COLO668 (cell line): ENCODE data around the gene PRLR.
"Not testable (repeated sequence)": the region's sequence is repeated elsewhere in the genome, so short reads cannot be mapped to it uniquely, and the experiment has no call there.

Experiments used
- DNase-seq: peaks from one replicate; lab custom pipeline; 2025; ENCODE audit not compliant: unreplicated experiment; lab: John Stamatoyannopoulos, UW

The PRLR gene

DNA sequence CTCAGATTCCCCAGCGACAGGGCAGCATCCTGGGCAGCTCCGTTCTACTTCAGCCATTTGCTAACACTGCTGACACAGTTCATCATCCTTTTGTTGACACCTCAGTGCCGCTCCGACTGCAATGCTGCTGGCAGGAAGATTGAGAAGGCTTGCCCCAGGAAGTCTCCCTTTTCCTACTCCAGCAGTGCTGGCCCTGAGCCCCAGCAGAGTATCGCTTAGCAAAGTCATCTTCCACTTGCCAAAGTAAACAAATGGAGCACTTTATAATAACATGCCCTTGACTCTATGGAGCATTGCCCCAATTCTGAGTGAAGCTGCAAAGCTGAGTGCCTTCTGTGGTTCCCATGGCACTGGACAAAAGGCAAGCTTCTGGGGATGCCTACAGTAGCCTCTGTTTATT, 32.2 kb downstream of the PRLR start:
- DNase-seq = peak; percentile 70

DNA sequence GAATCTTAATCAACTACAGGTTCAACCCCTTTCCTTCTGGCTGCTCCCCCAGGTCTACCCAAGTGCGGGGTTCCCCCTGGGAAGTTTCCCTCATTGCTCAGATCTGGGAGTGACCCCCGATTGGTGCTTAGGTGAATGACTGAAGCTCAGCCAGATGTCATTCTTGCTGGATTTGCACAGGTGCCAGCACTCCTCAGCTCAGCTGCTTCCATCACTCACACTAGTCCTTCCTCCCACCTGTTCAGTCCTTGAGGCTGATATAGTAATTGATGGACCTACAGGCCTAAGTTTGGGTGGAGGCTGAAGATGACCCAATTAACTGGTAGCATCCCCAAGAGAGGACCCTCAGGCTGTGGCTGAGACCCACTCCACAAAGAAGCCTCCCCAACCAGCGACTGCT, 32.9 kb downstream of the PRLR start:
- DNase-seq = no peak

- no peak for DNase-seq
Observed at GRCh38 chr5:35195472-35195852, 34.8 kb downstream of the PRLR start.

- DNase-seq = no peak
Observed at GRCh38 chr5:35194635-35195471, 35.4 kb downstream of the PRLR start.

- no peak for DNase-seq
Observed at GRCh38 chr5:35192506-35192905, 37.8 kb downstream of the PRLR start.

DNA sequence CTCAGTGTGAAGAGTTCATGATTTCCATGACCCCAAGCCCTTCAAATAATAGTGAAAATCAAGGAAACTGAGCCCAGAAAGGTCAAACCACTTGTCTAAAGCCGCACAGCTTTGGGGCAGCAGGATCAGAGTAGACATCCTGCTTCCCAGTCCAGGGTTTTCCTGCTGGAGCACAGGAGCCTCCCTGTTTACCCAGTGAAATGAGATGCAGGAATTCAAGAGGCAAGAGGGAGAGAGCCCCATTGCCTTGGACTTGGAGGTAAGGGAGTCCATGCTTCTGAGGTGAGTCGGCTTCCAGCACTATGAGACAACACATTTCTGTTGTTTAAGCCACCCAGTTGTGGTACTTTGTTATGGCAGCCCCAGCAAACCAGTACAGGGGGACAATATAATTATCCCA, 40.5 kb downstream of the PRLR start:
- DNase-seq = not testable (repeated sequence)

DNA sequence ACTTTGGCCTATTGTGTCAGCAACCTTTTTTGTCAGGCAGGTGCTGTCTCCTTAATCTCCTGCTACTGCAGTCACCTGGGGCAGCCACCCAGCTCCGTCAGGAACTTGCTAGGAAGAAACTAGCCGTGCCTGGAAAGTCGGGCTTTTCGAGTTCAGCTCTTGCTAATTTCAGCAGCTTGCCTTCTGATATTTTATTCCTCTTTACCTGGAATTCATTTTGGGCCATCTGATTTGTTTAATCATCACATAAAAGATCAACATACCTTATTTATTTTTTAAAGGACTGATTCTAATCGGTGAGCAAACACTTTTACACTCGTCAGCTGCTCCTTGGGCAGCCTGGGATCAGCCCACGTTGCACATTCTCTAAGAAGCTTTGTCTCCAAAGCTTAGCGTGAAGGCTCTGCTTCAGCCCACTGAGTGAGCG, 42.2 kb downstream of the PRLR start:
- DNase-seq = peak; percentile 44

DNA sequence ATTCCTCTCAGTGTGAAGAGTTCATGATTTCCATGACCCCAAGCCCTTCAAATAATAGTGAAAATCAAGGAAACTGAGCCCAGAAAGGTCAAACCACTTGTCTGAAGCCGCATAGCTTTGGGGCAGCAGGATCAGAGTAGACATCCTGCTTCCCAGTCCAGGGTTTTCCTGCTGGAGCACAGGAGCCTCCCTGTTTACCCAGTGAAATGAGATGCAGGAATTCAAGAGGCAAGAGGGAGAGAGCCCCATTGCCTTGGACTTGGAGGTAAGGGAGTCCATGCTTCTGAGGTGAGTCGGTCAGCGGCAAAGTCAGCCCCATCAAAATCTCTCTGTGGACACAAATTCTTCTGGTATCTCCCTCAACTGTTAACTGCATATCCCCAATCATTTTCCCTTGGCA, 42.7 kb downstream of the PRLR start:
- not testable (repeated sequence) for DNase-seq

DNA sequence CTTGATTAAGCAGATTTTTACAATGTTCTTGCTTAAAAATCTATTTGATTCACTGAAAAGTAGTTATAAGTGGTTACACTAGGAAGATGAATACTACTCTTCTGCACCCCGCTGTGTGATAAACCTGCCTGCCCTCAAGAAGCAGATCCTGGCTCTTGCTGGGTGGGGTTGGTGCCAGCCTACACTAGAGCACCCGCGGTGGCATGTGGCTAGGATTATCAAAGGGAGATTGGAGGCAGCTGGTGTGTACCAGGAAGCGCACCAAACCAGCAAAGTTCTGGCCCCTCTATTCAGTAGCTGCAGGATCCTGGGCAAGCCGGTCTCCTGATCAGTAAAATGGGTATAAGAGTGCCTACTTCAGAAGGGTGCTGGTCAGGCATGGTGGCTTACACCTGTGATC, 43.5 kb downstream of the PRLR start:
- no peak for DNase-seq

DNA sequence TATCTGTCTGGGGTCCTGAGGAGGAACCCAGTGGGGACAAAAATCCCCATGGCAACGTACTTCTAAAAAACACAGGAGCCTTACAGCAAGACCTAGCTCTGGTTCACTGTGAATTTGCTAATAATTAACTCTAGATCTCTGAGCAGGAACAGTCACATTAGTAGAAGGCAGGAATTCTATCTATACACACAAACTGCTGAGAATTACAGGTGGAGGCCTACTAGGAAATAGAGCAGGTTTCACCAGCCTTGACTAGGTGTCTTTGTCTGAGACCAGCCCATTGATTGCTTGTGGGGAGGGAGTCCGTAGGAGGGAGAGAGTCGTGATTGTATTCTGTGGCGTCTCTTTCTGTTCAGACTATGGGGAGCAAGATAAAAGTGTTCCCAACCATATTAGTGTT, 44.8 kb downstream of the PRLR start:
- peak; percentile 17 for DNase-seq

- DNase-seq = no peak
Observed at GRCh38 chr5:35183556-35183955, 46.7 kb downstream of the PRLR start.

DNA sequence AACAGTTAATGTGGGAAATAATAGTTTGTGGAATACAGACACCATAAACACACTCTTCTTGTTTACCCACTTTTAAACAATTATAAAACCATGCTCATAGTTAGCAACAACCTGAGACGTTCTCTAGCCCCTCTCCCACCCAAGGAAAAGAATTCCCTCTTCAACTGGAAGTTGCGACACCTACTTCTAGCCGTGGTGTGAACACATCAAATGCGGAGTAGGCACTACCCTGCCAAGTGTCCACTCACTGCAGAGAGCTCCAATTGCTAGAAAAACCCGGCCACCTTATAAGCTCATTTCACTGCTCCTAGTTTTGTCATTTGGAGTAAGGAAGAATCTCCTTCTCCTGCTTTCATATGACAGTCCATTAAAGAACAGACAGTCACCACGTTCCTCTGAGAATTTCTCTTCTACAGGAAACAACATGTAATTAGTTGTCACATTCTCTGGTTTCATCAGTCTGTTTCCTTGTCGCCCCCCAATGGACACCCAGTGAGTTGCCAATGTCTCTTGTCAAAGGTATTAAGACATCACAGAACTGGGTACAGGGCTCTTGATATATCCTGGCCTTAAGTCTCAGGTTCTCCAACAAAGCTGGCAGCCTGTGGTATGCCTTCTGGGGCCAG, 47.3 kb downstream of the PRLR start:
- peak; percentile 22 for DNase-seq

DNA sequence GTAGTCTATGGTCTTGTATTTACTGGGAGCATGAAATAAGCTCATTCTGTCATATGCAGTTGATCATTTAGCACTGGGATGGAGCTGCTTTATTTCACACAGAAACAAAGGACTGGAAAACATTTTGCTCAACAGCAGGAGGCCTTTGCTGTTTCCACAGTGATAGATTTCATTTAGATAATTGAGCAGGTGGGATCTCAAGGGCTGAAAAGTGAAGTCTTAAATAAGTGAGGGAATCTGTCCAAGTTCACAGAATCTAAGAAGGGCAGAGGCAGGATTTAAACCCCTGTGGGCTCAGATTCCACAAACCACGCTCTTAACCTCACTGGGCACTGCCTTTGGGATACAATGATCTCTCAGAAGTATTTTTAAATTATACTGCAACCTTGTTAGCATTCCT, 47.8 kb downstream of the PRLR start:
- DNase-seq = no peak

DNA sequence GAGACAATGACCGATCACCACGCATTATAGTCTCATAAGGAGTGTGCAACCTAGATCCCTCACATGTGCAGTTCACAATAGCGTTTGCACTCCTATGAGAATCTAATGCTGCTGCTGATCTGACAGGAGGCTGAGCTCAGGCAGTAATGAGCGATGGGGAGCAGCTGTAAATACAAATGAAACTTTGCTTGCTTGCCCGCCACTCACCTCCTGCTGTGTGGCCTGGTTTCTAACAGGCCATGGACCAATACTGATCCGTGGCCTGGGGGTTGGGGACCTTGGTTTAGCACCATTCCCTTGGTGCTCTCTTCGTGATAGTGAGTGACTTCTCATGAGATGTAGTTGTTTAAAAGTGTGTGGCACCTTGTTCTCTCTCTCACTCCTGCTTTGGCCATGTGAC, 50.2 kb downstream of the PRLR start:
- DNase-seq = no peak

- no peak for DNase-seq
Observed at GRCh38 chr5:35177783-35178182, 52.5 kb downstream of the PRLR start.

GRCh38 chr5:35172533-35172932, 57.8 kb downstream of the PRLR start:
- DNase-seq = no peak

- no peak for DNase-seq
Observed at GRCh38 chr5:35171991-35172390, 58.3 kb downstream of the PRLR start.

GRCh38 chr5:35171078-35171477, 59.2 kb downstream of the PRLR start:
- DNase-seq = no peak

DNA sequence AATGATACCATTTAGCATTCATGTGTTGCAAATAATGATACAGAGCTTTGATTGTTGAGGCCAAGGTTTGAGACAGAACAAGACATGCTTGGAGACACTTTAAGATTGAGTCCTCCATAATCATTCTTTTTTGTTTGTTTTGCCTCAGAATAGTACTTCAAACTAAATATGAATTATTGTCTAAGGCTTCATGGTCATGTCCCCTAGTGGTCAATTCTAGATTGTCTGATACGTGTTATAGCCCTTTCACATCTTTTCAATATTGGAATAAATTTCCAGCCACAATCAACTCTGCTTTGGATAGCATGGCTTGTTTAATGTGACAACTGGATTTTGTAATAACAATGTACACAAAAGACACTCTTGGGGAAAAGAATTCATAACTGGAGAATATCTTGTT, 64.2 kb downstream of the PRLR start:
- DNase-seq = no peak

DNA sequence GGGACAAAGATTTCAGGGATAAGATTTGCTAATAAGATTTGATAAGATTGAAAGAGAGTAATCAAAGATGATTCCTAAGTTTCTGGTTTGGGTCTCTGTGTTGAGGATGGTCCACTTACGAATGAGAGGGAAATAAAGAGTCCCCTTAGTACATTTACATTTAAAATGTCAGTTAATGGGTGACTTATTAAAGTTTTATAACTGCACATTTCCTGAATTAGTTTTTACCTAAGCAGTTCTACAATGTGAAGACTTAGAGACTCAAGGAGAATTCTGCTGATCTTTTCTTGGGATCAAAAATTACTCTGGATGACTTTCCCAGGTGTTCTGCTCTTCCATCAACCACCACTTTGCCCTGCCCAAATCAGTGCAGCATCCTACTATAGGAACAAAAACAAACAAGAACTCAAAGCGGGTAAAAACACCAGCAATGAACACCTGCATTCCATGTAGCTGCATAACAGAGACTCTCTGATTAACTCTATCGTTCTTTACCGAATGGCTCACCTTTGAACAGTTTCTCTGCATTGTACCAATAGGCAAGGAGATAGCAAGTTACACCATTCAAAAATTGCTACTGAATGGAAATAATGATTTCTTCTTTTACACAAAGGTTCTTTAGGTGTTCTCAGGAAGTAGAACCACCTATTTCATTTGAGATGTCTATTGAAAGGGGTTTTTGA, 65.3 kb downstream of the PRLR start:
- DNase-seq = no peak

DNA sequence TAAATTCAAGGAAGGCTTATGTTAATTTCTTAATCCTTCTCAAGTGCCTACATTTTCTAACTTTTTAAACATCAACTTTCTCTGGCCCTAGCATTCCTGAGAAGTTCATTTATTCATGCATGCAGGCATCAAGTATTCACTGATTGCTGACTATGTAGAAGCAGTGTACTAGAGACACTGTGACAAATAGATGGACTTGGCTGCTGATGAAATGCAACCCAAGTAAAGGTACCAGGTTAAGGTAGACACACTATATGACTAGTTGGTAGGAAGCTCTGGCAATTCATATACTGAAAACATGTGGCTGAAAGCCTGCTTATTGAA, 66.6 kb downstream of the PRLR start:
- DNase-seq = no peak
